HepG2 (cell line): Measurements from ENCODE around the gene SCN9A. TPM values are rescaled to one million over a fixed set of nuclear protein-coding genes. Genes with fewer than 3 reads are reported as not detected.

ENCODE experiments used
- ATAC-seq: fragments of 200-7000 bp; cut with Tn5 transposase; 3 replicates; pipeline ENCODE4 v1.9.1; 2020; ENCODE audit warnings: mild to moderate bottlenecking, moderate library complexity
- BruUV-seq: library from RNA; stranded (reverse); fragments of 400-500 nt; replicated peaks from 2 replicates; lab custom pipeline; 2021; lab: Mats Ljungman, UMichigan
- CTCF ChIA-PET: fragments of 300-600 bp; formaldehyde crosslinking; extraction: SDS; loops from one replicate; lab custom pipeline; 2021; ENCODE audit warnings: low total read pairs, inconsistent platforms, low intra/inter-chr PET ratio; lab: Yijun Ruan, JAX
- POLR2A ChIA-PET: fragments of 350-600 bp; sonication (Branson Sonifier 250); formaldehyde crosslinking; loops from one replicate; lab custom pipeline; 2020; ENCODE audit warnings: antibody characterized with exemption, inconsistent platforms; lab: Yijun Ruan, JAX
- DNase-seq: peaks from one replicate; pipeline ENCODE4 v3.0.0-alpha.2; 2015; ENCODE audit warnings: low spot score
- FAIRE-seq: peaks from 3 replicates; lab custom pipeline; 2011; peaks lifted over from hg19 to GRCh38; lab: Jason Lieb, UNC
- H2AFZ ChIP-seq: one replicate; pipeline ENCODE4 v1.6.1; 2011; ENCODE audit warnings: low read length, inconsistent platforms
- H3K27ac ChIP-seq: fragments of 300-600 bp; 3 replicates; pipeline ENCODE4 v1.8.0; 2011; ENCODE audit warnings: mixed run types, mild to moderate bottlenecking, mixed read lengths, low read length, inconsistent platforms; ENCODE audit not compliant: insufficient read depth; ENCODE audit errors: extremely low read length
- H3K27me3 ChIP-seq, 2 experiments: fragments of 200-600 bp in 1 of 2; 2 replicates in 1 of 2; 3 replicates in 1 of 2; pipeline versions ENCODE4 v1.6.0 to v1.8.0; 2011; ENCODE audit warnings: low read length in 2 of 2, mild to moderate bottlenecking in 2 of 2, moderate library complexity in 2 of 2, inconsistent platforms in 1 of 2; ENCODE audit not compliant: insufficient read depth in 2 of 2, control insufficient read depth in 1 of 2
- H3K36me3 ChIP-seq, 2 experiments: fragments of 200-600 bp in 1 of 2; replicated peaks in 1 of 2; 2 replicates in 1 of 2; 3 replicates in 1 of 2; pipeline versions ENCODE4 v1.5.1 to v1.8.0; 2011; ENCODE audit warnings: low read length in 2 of 2, inconsistent platforms in 1 of 2; ENCODE audit not compliant: insufficient read depth in 2 of 2, control insufficient read depth in 1 of 2
- H3K4me1 ChIP-seq: 2 replicates; pipeline ENCODE4 v1.5.1; 2012; ENCODE audit warnings: low read length, inconsistent platforms; ENCODE audit not compliant: insufficient read depth
- H3K4me2 ChIP-seq: 2 replicates; pipeline ENCODE4 v1.6.0; 2011; ENCODE audit warnings: low read depth, low read length, inconsistent platforms
- H3K4me3 ChIP-seq, 3 experiments: fragments of 200-600 bp in 1 of 3; sonication (generic), shearing (Covaris generic) in 1 of 3; replicated peaks in 1 of 3; 2 replicates each; pipeline ENCODE4 v1.5.1; 2011 to 2016; ENCODE audit warnings: low read length in 3 of 3, inconsistent platforms in 2 of 3, low read depth in 2 of 3, mild to moderate bottlenecking in 2 of 3, control low read depth in 1 of 3, mixed read lengths in 1 of 3; ENCODE audit not compliant: insufficient read depth in 1 of 3
- H3K79me2 ChIP-seq: one replicate; pipeline ENCODE4 v1.6.1; 2011; ENCODE audit warnings: low read length, inconsistent platforms; ENCODE audit not compliant: insufficient read depth
- H3K9ac ChIP-seq: 2 replicates; pipeline ENCODE4 v1.6.0; 2011; ENCODE audit warnings: mild to moderate bottlenecking, low read depth, low read length, inconsistent platforms; ENCODE audit not compliant: insufficient read depth
- H3K9me3 ChIP-seq: 2 replicates; pipeline ENCODE4 v1.5.1; 2012; ENCODE audit warnings: mild to moderate bottlenecking, low read length
- H4K20me1 ChIP-seq: 2 replicates; pipeline ENCODE4 v1.6.0; 2011; ENCODE audit warnings: inconsistent platforms, mild to moderate bottlenecking, low read length, moderate library complexity; ENCODE audit not compliant: insufficient read depth
- ASH2L ChIP-seq: fragments of 300-600, 200-600 bp; sonication (generic); IDR thresholded peaks from 2 replicates; pipeline ENCODE4 v1.7.0; 2017; ENCODE audit warnings: low read depth, mild to moderate bottlenecking, moderate library complexity, mixed read lengths, low read length; ENCODE audit not compliant: insufficient read length
- ATF2 ChIP-seq: sonication (generic); formaldehyde crosslinking; IDR thresholded peaks from 2 replicates; pipeline ENCODE4 v1.4.0; 2020; ENCODE audit warnings: missing genetic modification reagents
- GRHL1 ChIP-seq: sonication (generic); formaldehyde crosslinking; conservative IDR thresholded peaks from 2 replicates; pipeline ENCODE4 v1.8.0; 2022; ENCODE audit warnings: missing genetic modification reagents
- HCFC1 ChIP-seq: fragments of 150-350 bp; IDR thresholded peaks from 2 replicates; pipeline ENCODE4 v1.6.1; 2014; ENCODE audit warnings: low read depth, low read length
- JUND ChIP-seq: sonication (generic); formaldehyde crosslinking; IDR thresholded peaks from 2 replicates; pipeline ENCODE4 v1.8.0; 2022; ENCODE audit warnings: mild to moderate bottlenecking, missing genetic modification reagents
- NFIC ChIP-seq: IDR thresholded peaks from 2 replicates; pipeline ENCODE4 v1.6.1; 2012; ENCODE audit warnings: mild to moderate bottlenecking, low read length, inconsistent platforms
- PBX2 ChIP-seq: IDR thresholded peaks from 2 replicates; pipeline ENCODE4 v1.6.1; 2016; ENCODE audit warnings: control low read depth
- SOX5 ChIP-seq: IDR thresholded peaks from 2 replicates; pipeline ENCODE4 v1.6.1; 2016; ENCODE audit warnings: borderline replicate concordance
- ZFP1 ChIP-seq: IDR thresholded peaks from 2 replicates; pipeline ENCODE4 v1.6.1; 2016
- ZNF18 ChIP-seq: sonication (generic); formaldehyde crosslinking; IDR thresholded peaks from 2 replicates; pipeline ENCODE4 v1.8.0; 2022; ENCODE audit warnings: mild to moderate bottlenecking, missing genetic modification reagents; ENCODE audit not compliant: insufficient replicate concordance
- WGBS: methylation state at CpG from one replicate; pipeline ENCODE4 v1.1.6; 2017; ENCODE audit warnings: low lambda C conversion rate; 5-methylcytosine and 5-hydroxymethylcytosine counted together
- in situ Hi-C: cut with HindIII; loops from 2 replicates; pipeline ENCODE4 v1.10.0; 2017; ENCODE audit warnings: low pct_unique_long_range_greater_than_20kb; ENCODE audit not compliant: extremely low pct_ligation_motif_present
- intact Hi-C: fragments of 100-400 bp; cut with micrococcal nuclease; formaldehyde crosslinking; loops from one replicate; pipeline ENCODE4 v1.10.0; 2022; ENCODE audit not compliant: unreplicated experiment
- polyA plus RNA-seq, 8 experiments: library from polyadenylated mRNA; depleted of rRNA in 3 of 8; stranded (reverse) in 7 of 8; unstranded in 1 of 8; fragments of >200 nt; fragmentation: Illumina TruSeq in 4 of 8; extraction: Trizol in 4 of 8; gene quantifications; 2 replicates each; pipeline versions ENCODE4 v1.2.1 to v1.2.3, GENCODE V29; 2011 to 2016; ENCODE audit warnings: low read depth in 4 of 8, missing spikeins in 1 of 8, mixed read lengths in 1 of 8; ENCODE audit not compliant: insufficient read depth in 1 of 8
- total RNA-seq, 5 experiments: library from RNA; depleted of rRNA; stranded (reverse); fragments of >200 nt; fragmentation: Illumina TruSeq; extraction: Trizol; gene quantifications; 2 replicates each; pipeline ENCODE4 v1.2.3, GENCODE V29; 2016; ENCODE audit warnings: low read depth in 1 of 5

Gene SCN9A
- total and polyA plus RNA-seq, 2 of the 13 experiments (the other 11 are each of a cell fraction or from before 2014, with no cell fraction given) = 15.3 to 24.3 TPM

- peaks cover 7% of the 10 kb centered on the region for H3K4me1 ChIP-seq
- no peak for ATAC-seq
- DNase-seq = no peak
- H2AFZ ChIP-seq = no peak overlapping the region
- no peaks in the 10 kb centered on the region for H3K27me3 ChIP-seq
- BruUV-seq = no TSS peak
- ChIA-PET POLR2A (no interaction called here), CTCF (no interaction called here)
- peaks cover 0 to 3% of the 10 kb centered on the region in 2 experiments; a peak in 2 of 5 replicates for H3K36me3 ChIP-seq
- no peak for FAIRE-seq
- H4K20me1 ChIP-seq = no peaks in the 10 kb centered on the region
- H3K4me3 ChIP-seq = no peak overlapping the region
- no peaks in the 10 kb centered on the region for H3K79me2 ChIP-seq
- intact Hi-C loops = no loop called here
- in situ Hi-C loops = no loop called here
- TF ChIP-seq ASH2L (no peak), PBX2 (0 out of 2 replicates have a peak, but pooled peaks have one; percentile 29)
- no peaks in the 10 kb centered on the region for H3K9me3 ChIP-seq
- no peak overlapping the region for H3K27ac ChIP-seq
- WGBS = 99% methylated on average over 2 of the region's 2 CpGs
- no peak overlapping the region for H3K4me2 ChIP-seq
- H3K9ac ChIP-seq = no peak overlapping the region
Observed at GRCh38 chr2:166350525-166350924, 25.2 kb downstream of the SCN9A start.

GRCh38 chr2:166344286-166345113 is 31.2 kb downstream of the SCN9A start:
- intact Hi-C loops (no loop called here), in situ Hi-C loops (no loop called here)
- H2AFZ ChIP-seq = no peak overlapping the region
- POLR2A ChIA-PET = interaction anchor here (1.3 kb wide), 1 partner anchor 32 kb away, joined by 4 read pairs; the partner anchor contains the start of gene SCN9A
- H3K9ac ChIP-seq = no peak overlapping the region
- H3K27me3 ChIP-seq = no peaks in the 10 kb centered on the region
- H3K36me3 ChIP-seq = peaks cover 0 to 3% of the 10 kb centered on the region in 2 experiments; a peak in 2 of 5 replicates
- no peaks in the 10 kb centered on the region for H3K9me3 ChIP-seq
- 84% methylated on average over 4 of the region's 4 CpGs for WGBS
- H3K79me2 ChIP-seq = peaks cover 2% of the 10 kb centered on the region
- peak overlapping the region; percentile 7 for H3K27ac ChIP-seq
- FAIRE-seq (no peak), ATAC-seq (peak; percentile 53), DNase-seq (peak; percentile 70)
- CTCF ChIA-PET = no interaction called here
- no peak overlapping the region for H3K4me3 ChIP-seq
- H3K4me2 ChIP-seq = no peak overlapping the region; the same call in 1 of the 2 replicates
- H3K4me1 ChIP-seq = peaks cover 21% of the 10 kb centered on the region
- no peaks in the 10 kb centered on the region for H4K20me1 ChIP-seq
- BruUV-seq = no TSS peak
- TF ChIP-seq GRHL1 (CRISPR knock-in tag) = no peak
- peak; percentile 77; the same call in 1 of the 2 replicates for TF ChIP-seq NFIC
- no peak for TF ChIP-seq ZNF18 (CRISPR knock-in tag)
- no peak for TF ChIP-seq JUND
- TF ChIP-seq HCFC1 = no peak
- TF ChIP-seq SOX5 (CRISPR knock-in tag) = peak; percentile 74; the same call in 1 of the 2 replicates
- peak; percentile 40; the same call in 1 of the 2 replicates for TF ChIP-seq ZFP1 (CRISPR knock-in tag)
- peak; percentile 60; the same call in 1 of the 2 replicates for TF ChIP-seq ATF2
